Ramos (cell line): Measurements from ENCODE around the gene ACSS2.

Experiments used
- in situ Hi-C: fragments of 300-500 bp; cut with MboI; formaldehyde crosslinking; loops from one replicate; pipeline ENCODE4 v1.14.3; 2022; ENCODE audit warnings: low sequenced_read_pairs; ENCODE audit not compliant: unreplicated experiment

Gene ACSS2

DNA sequence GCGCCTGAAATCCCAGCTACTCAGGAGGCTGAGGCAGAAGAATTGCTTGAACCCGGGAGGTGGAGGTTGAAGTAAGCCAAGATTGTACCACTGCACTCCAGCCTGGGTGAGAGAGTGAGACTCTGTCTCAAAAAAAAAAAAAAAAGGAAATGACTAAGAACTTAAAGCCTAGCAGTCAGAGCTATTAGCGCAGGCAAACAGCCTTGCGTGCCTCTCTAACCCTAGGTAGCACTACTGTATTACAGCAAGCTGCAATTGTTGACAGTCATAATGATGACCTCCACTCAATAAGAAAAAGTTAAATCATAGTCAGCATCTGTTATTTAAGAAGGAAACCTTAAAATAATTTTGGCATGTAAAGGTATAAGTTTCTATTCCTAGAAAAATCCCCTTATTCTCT is 64.8 kb downstream of the ACSS2 start:
- in situ Hi-C loops, result no loop called here

DNA sequence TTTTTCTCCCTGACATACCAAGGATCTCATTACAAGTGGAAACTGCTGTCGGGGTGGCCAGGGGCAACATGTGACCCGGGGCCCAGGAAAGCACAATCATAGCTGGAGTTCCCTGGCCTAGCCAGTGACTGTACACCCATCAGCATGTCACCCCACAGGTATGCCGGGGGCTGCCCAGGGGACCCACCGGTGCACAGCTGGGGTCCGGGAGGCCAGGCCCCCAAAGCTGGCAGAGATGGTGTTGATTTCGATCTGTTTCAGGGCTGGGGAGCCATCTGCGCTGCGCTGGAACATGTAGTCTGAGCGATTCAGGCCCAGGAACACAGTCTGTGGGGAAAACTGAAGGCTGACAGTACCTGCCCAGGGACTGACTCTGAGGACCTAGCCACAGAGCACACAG is 65.9 kb downstream of the ACSS2 start:
- in situ Hi-C loops, result no loop called here

DNA sequence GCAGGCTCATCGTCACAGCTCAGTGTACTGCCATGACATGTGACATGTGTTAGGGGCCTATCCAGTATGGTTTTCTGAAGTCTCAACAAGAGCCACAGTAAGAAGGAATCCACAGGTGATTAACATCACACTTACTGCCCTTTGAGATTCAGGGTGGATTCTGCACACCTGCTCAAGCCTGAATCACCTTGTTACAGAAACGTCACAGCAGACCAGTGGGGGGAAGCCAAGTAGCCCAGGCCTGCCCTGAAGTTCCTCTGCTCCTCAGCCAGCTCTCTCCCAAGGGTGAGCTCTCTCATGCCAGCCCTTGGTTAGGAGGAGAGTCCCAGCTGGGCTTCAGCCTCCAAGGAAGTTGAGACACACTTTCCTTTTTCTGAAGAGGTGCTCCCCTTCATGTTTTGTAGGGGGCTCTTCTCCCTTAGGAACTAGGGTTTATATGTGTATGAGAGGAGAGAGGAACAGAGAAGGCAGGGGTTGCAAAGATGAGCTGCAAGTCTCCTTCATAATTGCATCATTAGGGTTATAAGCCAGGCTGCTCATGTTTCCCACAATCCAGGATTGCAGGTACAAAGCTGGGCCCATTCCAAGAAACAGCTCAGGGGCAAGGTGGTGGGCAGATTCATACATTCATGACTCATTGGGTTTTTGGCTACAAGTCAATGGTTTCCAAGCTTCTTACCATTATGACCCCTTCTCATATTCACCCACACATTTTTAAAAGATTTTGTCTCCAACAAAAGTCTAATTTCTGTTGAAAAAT is 67.6 kb downstream of the ACSS2 start:
- in situ Hi-C loops, result no loop called here

DNA sequence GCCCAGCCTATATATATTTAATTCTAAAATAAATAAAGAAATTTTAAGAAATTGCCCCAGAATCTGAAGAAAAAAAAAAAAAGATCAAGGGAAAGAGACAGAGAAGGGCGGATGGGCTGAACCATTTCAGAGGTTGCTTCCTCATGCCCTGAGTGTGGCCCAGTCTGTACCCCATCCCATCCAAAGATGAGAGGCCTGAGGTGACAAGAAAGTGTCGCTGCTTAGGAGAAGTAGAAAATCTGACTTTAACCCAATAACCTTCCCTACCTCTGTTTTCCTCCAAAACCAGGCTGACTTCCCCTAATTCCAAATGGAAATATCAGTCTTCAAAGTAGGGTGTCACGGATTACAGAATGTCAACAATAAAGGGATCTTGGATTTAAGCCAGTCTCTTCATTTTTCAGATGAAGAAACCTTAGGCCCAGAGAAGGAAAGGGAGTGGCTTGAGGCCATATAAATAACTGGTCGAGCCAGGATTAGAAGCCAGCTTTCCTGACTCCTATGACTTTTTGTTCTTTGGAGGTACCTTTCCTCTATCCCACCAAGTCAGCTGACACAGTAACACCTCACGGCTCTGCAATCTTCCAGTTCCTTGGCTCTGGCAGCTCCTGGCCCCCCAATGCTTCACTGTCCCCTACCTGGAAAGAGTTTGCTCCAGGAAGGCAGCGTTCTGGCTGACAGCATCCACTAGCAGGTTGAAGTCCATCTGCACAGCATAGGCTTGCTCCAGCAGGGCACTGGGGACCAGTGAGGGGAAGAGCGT is 69.1 kb downstream of the ACSS2 start:
- in situ Hi-C loops, result no loop called here

GRCh38 chr20:34946661-34947060 is 70.2 kb downstream of the ACSS2 start:
- in situ Hi-C loops, result no loop called here

GRCh38 chr20:34947336-34947735 is 70.9 kb downstream of the ACSS2 start:
- in situ Hi-C loops, result no loop called here

DNA sequence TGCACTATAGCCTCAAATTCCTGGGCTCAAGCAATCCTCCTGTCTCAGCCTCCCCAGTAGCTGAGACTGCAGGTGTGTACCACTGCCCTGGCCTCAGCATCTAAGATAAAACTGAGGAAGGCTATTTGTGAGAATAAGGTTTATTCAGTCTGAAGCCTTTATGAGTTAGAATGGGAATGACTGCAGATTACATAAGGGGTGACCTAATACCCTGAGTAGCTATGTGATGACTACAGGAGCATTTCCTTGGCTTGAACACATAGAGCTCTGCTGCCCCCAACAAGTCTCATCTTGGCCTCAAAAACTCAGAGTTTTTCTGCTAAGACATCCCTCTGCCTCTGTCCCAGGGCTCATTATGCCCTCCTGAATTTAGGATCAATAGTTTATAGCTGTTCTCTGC is 71.6 kb downstream of the ACSS2 start:
- in situ Hi-C loops, result no loop called here

DNA sequence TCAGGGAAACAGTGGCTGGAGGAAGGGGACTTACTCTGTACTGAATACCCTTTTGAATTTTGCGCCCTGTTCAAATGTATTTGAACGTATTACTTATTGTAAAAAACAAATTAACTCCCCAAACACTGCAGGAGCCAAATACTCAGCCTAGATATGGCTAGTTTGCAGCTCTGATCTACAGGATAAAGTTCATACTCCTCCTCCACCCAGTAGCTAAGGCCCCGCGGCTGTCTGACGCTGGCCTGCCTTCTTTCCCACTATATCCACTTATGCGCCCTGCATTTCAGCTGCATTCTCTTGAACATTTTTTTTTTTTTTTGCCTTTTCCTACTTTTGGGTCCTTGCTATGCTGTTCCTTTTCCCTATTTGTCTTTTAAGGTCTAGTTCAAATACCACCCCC is 72.7 kb downstream of the ACSS2 start:
- in situ Hi-C loops, result no loop called here

DNA sequence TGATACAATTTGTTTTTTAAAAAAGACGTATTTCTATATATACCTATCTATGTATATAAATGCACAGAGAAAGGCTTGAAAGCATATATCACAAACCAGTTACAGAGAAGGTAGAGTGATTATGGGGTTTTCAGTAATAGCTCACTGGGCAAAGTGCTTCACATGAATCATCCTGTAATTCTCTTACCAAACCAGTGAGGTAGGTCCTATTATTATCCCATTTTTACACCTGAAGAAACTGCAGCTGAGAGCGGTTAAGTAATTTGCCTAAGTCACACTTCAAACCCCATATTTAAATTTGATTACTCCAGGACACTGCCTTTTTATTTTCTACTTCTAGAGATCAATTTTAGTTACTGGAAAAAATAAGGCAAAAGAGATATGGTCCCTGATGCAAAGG is 74.8 kb downstream of the ACSS2 start:
- in situ Hi-C loops, result no loop called here

DNA sequence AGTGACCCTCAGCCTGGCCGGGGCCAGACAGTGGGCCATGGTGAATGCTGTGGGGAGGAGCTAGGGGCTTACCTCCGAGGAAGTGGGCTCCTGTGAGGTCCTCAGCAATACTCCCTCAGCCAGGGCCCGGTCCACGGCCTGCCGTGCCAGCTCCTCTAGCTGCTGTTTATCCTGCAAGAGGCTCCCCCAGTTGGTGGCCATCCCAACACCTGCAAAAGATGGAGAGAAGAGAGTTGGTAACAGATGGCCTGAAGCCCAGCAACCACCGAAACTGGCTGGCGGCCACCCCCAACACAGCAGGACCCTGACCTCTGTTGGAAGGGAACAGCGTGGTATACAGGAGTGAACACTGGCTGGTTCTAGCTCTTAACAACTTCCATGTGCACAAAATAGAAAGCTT is 75.2 kb downstream of the ACSS2 start:
- in situ Hi-C loops, result no loop called here

GRCh38 chr20:34952671-34953070 is 76.3 kb downstream of the ACSS2 start:
- in situ Hi-C loops, result no loop called here

GRCh38 chr20:34953960-34954359 is 77.5 kb downstream of the ACSS2 start:
- in situ Hi-C loops, result no loop called here

DNA sequence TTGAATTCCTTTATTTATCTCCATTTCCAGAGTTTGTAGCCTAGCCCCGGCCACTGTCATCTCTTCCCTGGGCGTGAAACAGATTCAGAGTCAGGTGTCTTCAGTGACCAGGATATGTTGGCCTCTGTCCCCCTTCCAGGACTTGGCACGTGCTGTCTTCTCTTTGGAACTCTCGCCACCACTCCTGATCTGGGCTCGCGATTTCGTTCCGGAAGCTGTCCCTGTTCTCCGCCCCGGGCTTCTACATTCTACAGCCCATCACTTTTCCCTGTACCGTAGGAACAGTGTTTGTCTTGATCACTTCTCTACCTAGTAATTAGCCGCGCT is 78.5 kb downstream of the ACSS2 start:
- in situ Hi-C loops, result loop anchor here (5.0 kb wide), 1 partner anchor 83 kb away; the partner anchor contains the start of gene GGT7

GRCh38 chr20:34955231-34956040 is 79.0 kb downstream of the ACSS2 start, which contains the start of the genes GSS and MYH7B:
Gene GSS (minus strand): TSS chr20:34955806. CDS start chr20:34951852, 3,954 bp downstream.
Gene MYH7B (plus strand): TSS chr20:34955868. CDS start chr20:34978006, 22,138 bp downstream.
- in situ Hi-C loops, result loop anchor here (5.0 kb wide), 1 partner anchor 83 kb away; the partner anchor contains the start of gene GGT7

DNA sequence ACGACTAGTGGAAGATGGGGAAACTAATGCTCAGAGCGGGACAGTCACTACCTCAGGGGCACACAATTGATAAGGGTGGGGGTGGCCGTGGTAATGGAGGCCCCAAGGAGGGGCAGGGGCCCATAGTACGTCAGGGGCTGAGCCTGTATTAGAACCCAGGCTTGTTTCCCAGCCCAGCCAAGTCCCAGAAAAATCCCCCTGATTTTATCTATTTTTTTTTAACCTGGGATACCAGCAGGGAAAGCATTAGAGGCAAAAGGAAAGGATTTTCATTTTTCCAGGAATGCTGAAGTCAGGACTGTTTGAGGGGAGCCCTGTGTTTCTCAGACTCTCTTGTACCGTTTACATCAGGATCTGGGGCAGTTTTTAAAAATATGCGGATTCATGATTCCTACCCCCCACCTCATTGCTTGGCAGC is 79.6 kb downstream of the ACSS2 start:
- in situ Hi-C loops, result loop anchor here (5.0 kb wide), 1 partner anchor 84 kb away; the partner anchor contains the start of gene GGT7

- in situ Hi-C loops, result loop anchor here (5.0 kb wide), 1 partner anchor 85 kb away; the partner anchor contains the start of gene GGT7
Measured at GRCh38 chr20:34956751-34957472, 80.5 kb downstream of the ACSS2 start.

DNA sequence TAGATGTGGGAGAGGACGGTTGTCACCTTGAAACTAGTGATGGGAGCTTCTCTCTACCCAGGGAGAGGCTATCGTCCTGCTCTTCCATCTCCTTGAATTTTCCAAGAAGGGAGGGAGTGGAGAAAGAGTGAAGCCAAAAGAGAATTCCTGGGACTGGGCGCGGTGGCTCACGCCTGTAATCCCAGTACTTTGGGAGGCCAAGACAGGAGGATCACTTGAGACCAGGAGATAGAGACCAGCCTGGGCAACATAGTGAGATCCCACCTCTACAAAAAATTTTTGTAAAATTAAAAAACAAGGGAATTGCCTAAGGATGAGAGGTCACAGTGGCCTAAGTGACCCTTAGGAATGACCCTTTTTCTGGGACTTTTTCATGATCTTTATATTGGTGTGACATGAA is 88.1 kb downstream of the ACSS2 start:
- in situ Hi-C loops, result no loop called here

DNA sequence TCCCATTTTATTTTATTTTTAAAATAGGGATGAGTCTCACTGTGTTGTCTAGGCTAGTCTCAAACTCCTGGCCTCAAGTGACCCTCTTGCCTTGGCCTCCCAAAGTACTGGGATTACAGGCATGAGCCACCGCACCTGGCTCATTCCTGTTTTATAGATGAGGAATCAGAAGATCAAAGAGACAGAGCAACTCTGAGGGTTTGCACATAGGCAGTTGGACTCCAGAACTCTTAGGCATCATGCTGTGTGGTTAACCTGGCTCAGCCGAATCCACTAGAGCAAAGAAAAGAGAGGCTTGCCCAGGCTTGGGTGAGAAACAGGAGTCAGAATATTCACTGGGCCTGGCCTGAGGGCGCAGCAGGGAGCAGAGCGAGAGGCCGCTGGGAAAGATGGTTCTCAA is 88.6 kb downstream of the ACSS2 start:
- in situ Hi-C loops, result no loop called here

GRCh38 chr20:34967421-34967820 is 91.0 kb downstream of the ACSS2 start:
- in situ Hi-C loops, result no loop called here
